Vagina (tissue), 2 donors: ENCODE data around the gene CRYBG1.

Experiments used
- CTCF ChIP-seq, 3 experiments: fragments of 450-650 bp in 2 of 3; fragments of 200-600 bp in 1 of 3; sonication (generic) in 1 of 3; IDR thresholded peaks; one replicate each; pipeline ENCODE4 v1.5.1; 2017 to 2019; ENCODE audit warnings: antibody characterized with exemption in 3 of 3, mild to moderate bottlenecking in 2 of 3, moderate library complexity in 2 of 3
- POLR2A ChIP-seq, 2 donors: fragments of 450-650 bp; IDR thresholded peaks; one replicate each; pipeline ENCODE4 v1.6.1; 2017; ENCODE audit warnings: antibody characterized with exemption in 2 of 2, mild to moderate bottlenecking in 2 of 2, moderate library complexity in 2 of 2
- POLR2AphosphoS5 ChIP-seq, 2 donors: sonication (generic); formaldehyde crosslinking; IDR thresholded peaks; one replicate each; pipeline ENCODE4 v1.9.0; 2017; ENCODE audit warnings: antibody characterized with exemption in 2 of 2, mild to moderate bottlenecking in 2 of 2, low read depth in 1 of 2; ENCODE audit not compliant: insufficient read depth in 1 of 2

GRCh38 chr6:106411056-106411455 is 50.5 kb downstream of the CRYBG1 start:
- TF ChIP-seq CTCF (IDR thresholded peaks at IDR 0.05), result no peak
- no peak for TF ChIP-seq POLR2AphosphoS5 (IDR thresholded peaks at IDR 0.05; ENCODE audit: insufficient read depth in 1 of 2, low read depth in 1 of 2)
- TF ChIP-seq POLR2A (IDR thresholded peaks at IDR 0.05), result no peak
